Central memory CD4-positive, alpha-beta T cell (primary cell): Measurements from ENCODE around the gene SND1.
"Not testable (repeated sequence)": the region's sequence is repeated elsewhere in the genome, so short reads cannot be mapped to it uniquely, and the experiment has no call there.

Experiments
- DNase-seq: peaks from one replicate; pipeline ENCODE4 v3.0.0; 2022

The SND1 gene

GRCh38 chr7:127653396-127653795 lies 1.4 kb downstream of the SND1 start:
- no peak for DNase-seq

DNA sequence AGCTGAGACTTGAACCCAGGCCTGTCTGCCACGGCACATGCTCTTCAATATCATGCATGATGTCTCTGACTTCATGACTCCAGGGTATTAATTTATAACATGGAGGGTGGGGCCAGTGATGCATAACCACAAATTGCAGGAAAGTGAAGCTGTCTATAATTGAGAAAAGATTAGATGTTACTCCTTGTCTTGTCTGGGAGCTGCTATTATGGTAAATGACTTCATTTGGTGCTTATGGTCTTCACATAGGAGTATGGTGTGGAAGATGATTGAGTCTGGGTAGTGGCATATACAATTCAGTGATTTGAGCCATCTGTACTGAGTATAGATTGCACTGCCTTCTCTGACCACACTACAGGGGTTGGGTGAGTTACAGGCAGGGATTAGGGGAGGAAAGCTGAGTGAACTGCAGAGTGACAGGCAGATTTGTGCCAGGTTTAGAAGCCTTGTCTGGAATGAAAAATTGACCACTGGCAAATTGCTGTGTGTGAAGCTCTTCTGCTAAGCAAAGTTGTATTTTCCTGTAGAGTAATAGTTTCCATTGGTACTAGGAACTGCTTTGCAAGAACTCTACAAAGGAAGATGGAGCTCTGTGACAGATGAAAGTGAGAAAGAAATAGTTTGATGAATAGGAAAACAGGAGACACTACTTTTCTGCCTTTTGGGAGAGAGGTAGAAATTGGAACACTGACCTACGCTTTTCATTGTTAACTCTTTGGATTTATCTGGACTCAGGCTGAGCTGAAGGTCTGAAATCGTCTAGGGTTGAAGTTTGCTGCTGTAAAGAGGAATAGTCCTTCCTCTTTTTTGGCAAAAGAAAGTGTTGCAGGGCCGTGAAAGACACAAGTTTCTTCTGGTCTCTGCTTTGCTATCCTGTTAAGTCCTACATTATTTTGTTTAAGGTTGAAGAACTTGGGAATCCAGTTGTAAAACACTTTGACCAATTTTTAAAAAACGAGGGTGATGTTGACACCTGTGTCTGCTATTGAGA lies 2.7 kb downstream of the SND1 start:
- DNase-seq, result no peak

- no peak for DNase-seq
Measured at GRCh38 chr7:127655720-127656119, 3.7 kb downstream of the SND1 start.

- no peak for DNase-seq
Measured at GRCh38 chr7:127657500-127657899, 5.5 kb downstream of the SND1 start.

GRCh38 chr7:127658970-127659630 lies 7.1 kb downstream of the SND1 start:
- DNase-seq, result no peak

DNA sequence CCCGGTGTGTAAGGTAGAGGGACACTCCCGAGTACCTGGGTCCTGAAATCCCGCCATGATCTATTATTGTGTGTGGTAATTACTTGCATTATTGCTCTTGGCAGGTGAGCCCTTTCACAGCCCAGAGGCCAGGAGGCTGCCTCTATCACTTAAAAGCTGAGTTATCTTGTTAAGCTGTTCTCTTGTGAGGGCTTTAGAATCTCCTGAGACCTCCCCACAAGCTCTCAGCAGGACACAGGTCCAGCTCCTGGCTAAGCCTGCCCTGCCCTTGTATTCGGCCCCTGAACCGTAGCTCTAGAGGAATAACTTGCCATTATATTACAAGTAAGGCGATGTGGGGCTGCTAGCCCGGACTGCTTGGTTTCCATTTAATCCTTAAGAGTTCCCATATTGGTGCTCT lies 13.9 kb downstream of the SND1 start:
- DNase-seq, result no peak

- DNase-seq, result no peak
Measured at GRCh38 chr7:127666602-127667001, 14.6 kb downstream of the SND1 start.

DNA sequence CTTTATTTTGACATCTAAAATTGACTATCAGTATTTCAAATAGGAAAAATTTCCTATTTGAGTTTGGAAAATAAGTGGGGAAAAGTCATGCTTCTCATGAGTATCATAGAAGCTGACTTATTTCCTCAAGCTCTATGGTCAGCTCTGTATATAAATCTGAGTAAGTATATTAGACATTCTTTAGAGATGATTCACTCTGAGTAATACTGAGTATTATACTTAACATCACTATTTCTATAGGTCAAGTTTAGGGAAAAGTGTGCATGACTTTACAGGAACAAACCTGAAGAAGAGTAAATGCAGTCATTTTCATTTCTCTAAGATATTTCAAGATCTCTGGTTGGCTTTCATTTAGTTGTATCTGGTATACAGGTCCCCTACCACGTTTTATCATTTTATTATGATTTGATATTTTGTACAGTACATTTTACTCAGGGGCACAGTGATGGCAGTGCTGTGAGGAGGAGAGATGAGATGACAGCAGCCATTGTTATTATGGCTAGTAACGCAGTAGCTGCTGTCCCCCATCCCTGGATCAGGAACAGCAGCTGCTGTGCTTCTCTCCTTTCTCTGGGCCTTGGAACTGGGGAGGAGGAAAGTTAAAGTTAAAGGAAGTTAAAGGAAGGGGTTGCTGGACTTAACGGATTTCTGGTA lies 15.2 kb downstream of the SND1 start:
- DNase-seq, result no peak

- no peak for DNase-seq
Measured at GRCh38 chr7:127667759-127668530, 16.0 kb downstream of the SND1 start.

DNA sequence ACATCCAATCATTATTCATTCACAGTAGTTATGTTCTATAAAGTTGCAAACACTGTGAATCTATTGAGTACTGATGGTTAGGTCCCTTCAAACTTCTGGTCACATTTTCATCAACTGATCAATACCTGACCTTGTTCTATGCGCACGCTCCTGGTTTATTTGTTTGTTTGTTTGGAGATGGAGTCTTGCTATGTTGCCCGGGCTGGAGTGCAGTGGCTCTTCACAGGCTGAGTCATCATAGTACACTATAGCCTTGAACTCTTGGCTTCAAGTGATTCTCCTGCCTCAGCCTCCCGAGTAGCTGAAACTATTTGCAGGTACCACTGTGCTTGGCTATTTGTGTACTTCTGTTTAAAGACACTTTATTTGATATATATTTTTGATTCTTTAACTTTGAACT lies 19.3 kb downstream of the SND1 start:
- DNase-seq, result no peak

DNA sequence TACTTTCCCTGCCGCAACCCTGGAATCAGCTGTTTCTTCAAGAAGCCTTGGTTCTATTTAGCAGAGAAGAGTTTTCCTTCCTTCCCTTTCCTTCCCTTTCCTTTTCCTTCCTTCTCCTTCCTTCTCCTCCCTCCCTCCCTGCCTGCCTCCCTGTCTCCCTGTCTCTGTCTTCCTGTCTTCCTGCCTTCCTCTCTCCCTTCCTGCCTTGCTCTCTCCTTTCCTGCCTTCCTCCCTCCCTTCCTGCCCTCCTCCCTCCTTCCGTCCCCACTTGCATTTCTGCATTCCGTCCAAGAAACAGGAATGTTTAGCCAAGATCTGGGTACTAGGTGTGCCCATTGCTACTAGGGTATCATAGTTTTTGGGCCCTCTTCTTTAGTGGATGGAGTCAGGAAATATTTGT lies 21.9 kb downstream of the SND1 start:
- no peak for DNase-seq

- no peak for DNase-seq
Measured at GRCh38 chr7:127674361-127674760, 22.4 kb downstream of the SND1 start.

DNA sequence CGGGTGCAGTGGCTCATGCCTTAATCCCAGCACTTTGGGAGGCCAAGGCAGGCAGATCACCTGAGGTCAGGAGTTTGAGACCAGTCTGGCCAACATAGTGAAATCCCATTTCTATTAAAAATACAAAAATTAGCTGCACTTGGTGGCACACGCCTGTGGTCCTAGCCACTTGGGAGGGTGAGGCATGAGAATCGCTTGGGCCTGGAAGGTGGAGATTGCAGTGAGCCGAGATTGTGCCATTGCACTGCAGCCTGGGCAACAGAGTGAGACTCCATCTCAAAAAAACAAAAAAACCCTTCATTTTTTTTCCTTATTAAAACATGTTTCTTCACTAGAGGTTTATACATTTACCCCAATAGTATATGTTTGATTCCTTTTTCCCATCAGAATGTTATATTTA lies 22.9 kb downstream of the SND1 start:
- not testable (repeated sequence) for DNase-seq

- no peak for DNase-seq
Measured at GRCh38 chr7:127675721-127676120, 23.7 kb downstream of the SND1 start.

- no peak for DNase-seq
Measured at GRCh38 chr7:127677433-127678230, 25.6 kb downstream of the SND1 start.

DNA sequence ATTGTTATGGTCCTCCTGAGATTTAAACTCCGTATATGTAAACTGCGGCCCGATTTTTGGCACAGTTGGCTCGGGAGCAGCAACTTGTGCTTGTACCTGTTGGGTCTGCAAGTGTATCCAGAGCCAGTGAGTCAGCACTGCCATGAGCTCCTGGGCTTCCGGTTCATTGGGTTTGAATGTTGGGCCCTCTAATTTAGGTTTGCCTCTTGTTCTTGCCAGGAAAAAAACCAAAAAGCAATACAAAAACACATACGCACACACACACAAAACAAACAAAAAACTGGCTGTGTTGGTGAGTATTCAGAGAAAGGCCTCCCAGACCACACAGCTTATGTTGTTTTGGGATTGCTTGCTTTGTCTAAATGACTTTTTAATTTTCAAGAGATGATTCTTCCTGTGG lies 26.3 kb downstream of the SND1 start:
- no peak for DNase-seq

DNA sequence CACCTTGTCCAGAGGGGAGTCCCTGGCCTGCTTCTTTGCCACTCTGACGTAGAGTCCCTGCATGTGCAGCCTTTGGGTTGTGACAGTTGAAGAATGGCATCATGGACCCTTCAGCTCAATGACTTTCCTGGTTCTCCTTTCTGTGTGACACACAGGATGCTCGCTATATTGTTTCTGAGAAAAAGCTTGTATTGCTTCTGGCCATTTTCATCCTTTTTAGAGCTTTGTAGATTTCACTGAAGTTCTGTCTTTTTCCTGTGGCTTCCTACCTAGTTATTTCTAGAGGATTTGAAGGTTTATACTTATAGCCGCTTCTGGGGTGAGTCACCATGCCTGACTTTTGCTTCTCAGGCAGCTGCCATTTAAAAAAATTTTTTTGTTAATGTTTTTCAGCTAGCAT lies 27.0 kb downstream of the SND1 start:
- DNase-seq, result no peak

DNA sequence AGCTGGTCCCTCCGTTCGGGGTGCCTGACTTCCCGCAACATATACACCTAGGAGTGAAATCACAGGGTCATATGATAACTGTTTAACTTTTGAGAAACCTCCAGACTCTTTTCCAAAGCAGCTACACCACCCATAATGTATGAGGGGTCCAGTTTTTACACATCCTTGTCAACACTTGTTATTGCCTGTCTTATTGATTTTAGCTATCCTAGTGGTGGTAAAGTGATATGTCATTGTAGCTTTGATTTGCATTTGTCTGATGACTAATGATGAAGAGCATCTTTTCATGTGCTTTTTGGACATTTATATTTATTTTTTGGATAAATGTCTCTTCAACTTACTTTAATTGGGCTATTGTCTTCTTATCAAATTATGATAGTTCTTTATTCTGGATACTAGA lies 29.0 kb downstream of the SND1 start:
- DNase-seq, result no peak

DNA sequence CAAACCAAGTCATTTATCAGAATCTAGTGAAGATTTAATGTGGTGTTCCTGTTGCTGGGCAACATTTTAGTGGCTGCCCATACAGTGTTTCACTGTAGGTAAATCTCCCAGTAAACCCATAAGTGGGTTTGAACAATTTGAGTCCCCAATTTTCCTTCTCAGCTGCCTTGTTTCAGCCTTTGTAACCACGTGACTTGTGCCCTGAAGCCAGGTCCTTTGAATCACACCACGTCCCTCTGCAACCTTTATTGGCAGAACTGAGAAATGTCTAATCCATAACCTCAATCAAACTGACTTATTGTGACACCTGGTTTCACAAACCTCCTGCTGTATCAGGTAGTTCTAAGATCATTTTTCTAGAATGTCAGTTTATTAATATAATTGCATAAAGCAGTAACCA lies 30.1 kb downstream of the SND1 start:
- DNase-seq, result no peak

DNA sequence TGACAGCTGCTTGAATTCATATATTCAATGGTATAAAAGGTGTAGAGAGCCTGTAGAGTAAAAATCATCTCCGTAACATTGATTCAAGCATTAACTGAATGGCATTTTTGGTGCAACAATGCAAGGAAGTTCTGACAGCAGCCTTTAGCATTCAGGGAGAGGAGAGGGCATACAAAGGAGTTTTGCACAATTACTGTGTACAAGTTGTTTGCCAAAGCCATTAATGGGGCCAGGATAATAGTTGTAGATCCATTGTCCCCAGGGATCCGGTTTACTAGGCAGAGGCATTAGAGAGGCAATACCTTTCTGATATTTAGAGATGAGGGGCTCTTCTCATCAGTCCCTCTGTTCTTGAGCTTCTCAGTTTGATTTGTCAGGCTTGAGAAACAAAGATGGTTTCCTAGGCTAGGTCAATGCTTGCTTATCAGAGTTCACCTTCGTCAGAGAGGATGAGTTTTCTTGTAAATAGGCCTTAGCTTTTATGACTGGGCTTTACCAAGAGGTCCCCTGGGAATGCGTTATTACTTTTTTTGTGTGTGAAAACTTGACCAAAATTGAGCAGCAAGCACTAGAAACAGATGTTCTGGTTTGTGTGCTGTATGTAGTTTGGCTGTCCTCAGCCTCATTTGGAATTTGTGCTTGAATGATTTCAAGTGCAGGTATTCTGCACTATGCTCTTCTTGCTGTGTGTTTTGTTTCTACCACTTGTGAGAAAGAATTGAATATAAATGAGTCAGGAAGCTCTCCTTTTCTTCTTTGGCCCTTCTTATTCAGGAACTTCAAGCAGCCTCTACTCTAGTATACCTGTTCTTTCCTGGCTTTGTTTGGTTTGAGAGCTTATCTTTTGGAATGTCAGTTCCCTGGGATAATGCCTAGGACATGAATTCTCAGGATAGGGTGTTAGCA lies 32.0 kb downstream of the SND1 start:
- DNase-seq, result no peak
